Muscle layer of colon (tissue), 2 donors: Measurements from ENCODE around the gene APOL6.
A peak's percentile ranks its signal among the peaks of the same experiment; 100 is the strongest.

Experiments used
- H3K27ac ChIP-seq: one replicate; pipeline ENCODE4 v1.7.0; 2013; ENCODE audit warnings: low read depth, mild to moderate bottlenecking, low read length, moderate library complexity
- H3K27me3 ChIP-seq, 2 donors: one replicate each; pipeline ENCODE4 v1.7.0; 2013; ENCODE audit warnings: low read length in 2 of 2, mild to moderate bottlenecking in 2 of 2; ENCODE audit not compliant: insufficient read depth in 2 of 2, control insufficient read depth in 1 of 2
- H3K36me3 ChIP-seq: one replicate; pipeline ENCODE4 v1.7.0; 2013; ENCODE audit warnings: mild to moderate bottlenecking, low read length; ENCODE audit not compliant: insufficient read depth
- H3K4me1 ChIP-seq: one replicate; pipeline ENCODE4 v1.7.0; 2013; ENCODE audit warnings: mild to moderate bottlenecking, low read length; ENCODE audit not compliant: insufficient read depth
- H3K4me3 ChIP-seq, 2 donors: one replicate each; pipeline ENCODE4 v1.7.0; 2013; ENCODE audit warnings: low read length in 2 of 2, low read depth in 1 of 2, mild to moderate bottlenecking in 1 of 2, moderate library complexity in 1 of 2
- H3K9ac ChIP-seq: one replicate; pipeline ENCODE4 v1.7.0; 2013; ENCODE audit warnings: low read length
- H3K9me3 ChIP-seq: one replicate; pipeline ENCODE4 v1.7.0; 2013; ENCODE audit warnings: mild to moderate bottlenecking, low read length
- donor health status: abdominal sarcoma.
- donor health status: Adenocarcinoma of cecum.

The APOL6 gene

GRCh38 chr22:35643991-35644390, 4.3 kb upstream of the APOL6 start:
- Histone ChIP-seq H3K27me3 (no peaks in the 10 kb centered on the region), H3K36me3 (no peaks in the 10 kb centered on the region), H3K9ac (no peak overlapping the region), H3K27ac (no peak overlapping the region), H3K9me3 (no peaks in the 10 kb centered on the region), H3K4me1 (peaks cover 23% of the 10 kb centered on the region), H3K4me3 (no peak overlapping the region)

GRCh38 chr22:35645646-35646045, 2.6 kb upstream of the APOL6 start:
- no peak overlapping the region for H3K27ac ChIP-seq

GRCh38 chr22:35649026-35649553, 844 bp downstream of the APOL6 start:
- Histone ChIP-seq H3K36me3 (no peaks in the 10 kb centered on the region), H3K4me1 (peaks cover 29% of the 10 kb centered on the region), H3K4me3 (peak overlapping the region; percentile 94 to 98), H3K9ac (peak overlapping the region; percentile 88), H3K9me3 (no peaks in the 10 kb centered on the region), H3K27ac (peak overlapping the region; percentile 98), H3K27me3 (no peaks in the 10 kb centered on the region)

More at GRCh38 chr22:35645646-35646045, 2.6 kb upstream of the APOL6 start:
- H3K27me3 ChIP-seq = no peaks in the 10 kb centered on the region
- H3K36me3 ChIP-seq = no peaks in the 10 kb centered on the region
- H3K9ac ChIP-seq = no peak overlapping the region
- H3K4me3 ChIP-seq = no peak overlapping the region
- H3K4me1 ChIP-seq = peaks cover 39% of the 10 kb centered on the region
- no peaks in the 10 kb centered on the region for H3K9me3 ChIP-seq

- Histone ChIP-seq H3K4me1 (peaks cover 29% of the 10 kb centered on the region), H3K36me3 (no peaks in the 10 kb centered on the region), H3K4me3 (peak overlapping the region in 1 of 2 donors; percentile 98), H3K27me3 (no peaks in the 10 kb centered on the region), H3K9ac (no peak overlapping the region), H3K9me3 (no peaks in the 10 kb centered on the region), H3K27ac (no peak overlapping the region)
These were observed 1.5 kb downstream of the APOL6 start for GRCh38 chr22:35649636-35650250.

GRCh38 chr22:35651085-35651484, 2.8 kb downstream of the APOL6 start:
- H3K27ac ChIP-seq = no peak overlapping the region
- no peaks in the 10 kb centered on the region for H3K9me3 ChIP-seq
- peaks cover 4% of the 10 kb centered on the region for H3K36me3 ChIP-seq
- H3K4me3 ChIP-seq = peak overlapping the region in 1 of 2 donors; percentile 16
- no peaks in the 10 kb centered on the region for H3K27me3 ChIP-seq
- H3K4me1 ChIP-seq = peaks cover 29% of the 10 kb centered on the region
- H3K9ac ChIP-seq = no peak overlapping the region

GRCh38 chr22:35653824-35654223, 5.6 kb downstream of the APOL6 start:
- no peak overlapping the region for H3K9ac ChIP-seq
- H3K36me3 ChIP-seq = peaks cover 30% of the 10 kb centered on the region
- no peaks in the 10 kb centered on the region for H3K9me3 ChIP-seq
- no peak overlapping the region for H3K4me3 ChIP-seq
- H3K27ac ChIP-seq = no peak overlapping the region
- peaks cover 15% of the 10 kb centered on the region for H3K4me1 ChIP-seq
- H3K27me3 ChIP-seq = no peaks in the 10 kb centered on the region

- no peak overlapping the region for H3K27ac ChIP-seq
- H3K36me3 ChIP-seq = peaks cover 51% of the 10 kb centered on the region
- H3K4me1 ChIP-seq = no peaks in the 10 kb centered on the region
- H3K9me3 ChIP-seq = no peaks in the 10 kb centered on the region
- no peaks in the 10 kb centered on the region for H3K27me3 ChIP-seq
- no peak overlapping the region for H3K9ac ChIP-seq
- H3K4me3 ChIP-seq = no peak overlapping the region
These were observed 8.1 kb downstream of the APOL6 start for GRCh38 chr22:35656284-35656752.

- Histone ChIP-seq H3K4me1 (peaks cover 5% of the 10 kb centered on the region), H3K27ac (no peak overlapping the region), H3K27me3 (no peaks in the 10 kb centered on the region), H3K4me3 (no peak overlapping the region), H3K9me3 (no peaks in the 10 kb centered on the region), H3K36me3 (peaks cover 59% of the 10 kb centered on the region), H3K9ac (no peak overlapping the region)
These were observed 9.5 kb downstream of the APOL6 start for GRCh38 chr22:35657571-35658312.

- H3K4me1 ChIP-seq = peaks cover 17% of the 10 kb centered on the region
These were observed 12.3 kb downstream of the APOL6 start for GRCh38 chr22:35660291-35661127.

GRCh38 chr22:35661464-35661863, 13.2 kb downstream of the APOL6 start:
- H3K9ac ChIP-seq = no peak overlapping the region
- H3K9me3 ChIP-seq = no peaks in the 10 kb centered on the region
- no peak overlapping the region for H3K27ac ChIP-seq
- H3K36me3 ChIP-seq = peaks cover 51% of the 10 kb centered on the region
- H3K27me3 ChIP-seq = no peaks in the 10 kb centered on the region
- H3K4me3 ChIP-seq = no peak overlapping the region
- H3K4me1 ChIP-seq = peaks cover 17% of the 10 kb centered on the region

More at GRCh38 chr22:35660291-35661127, 12.3 kb downstream of the APOL6 start:
- Histone ChIP-seq H3K27ac (no peak overlapping the region), H3K9me3 (no peaks in the 10 kb centered on the region), H3K27me3 (no peaks in the 10 kb centered on the region), H3K9ac (no peak overlapping the region), H3K36me3 (peaks cover 59% of the 10 kb centered on the region), H3K4me3 (no peak overlapping the region)

- Histone ChIP-seq H3K27ac (no peak overlapping the region), H3K4me3 (peak overlapping the region in 1 of 2 donors; percentile 41), H3K4me1 (peaks cover 17% of the 10 kb centered on the region), H3K36me3 (peaks cover 42% of the 10 kb centered on the region), H3K9me3 (no peaks in the 10 kb centered on the region), H3K9ac (no peak overlapping the region), H3K27me3 (no peaks in the 10 kb centered on the region)
These were observed 14.7 kb downstream of the APOL6 start for GRCh38 chr22:35662914-35663313.
